GM23248 (cell line): Measurements from ENCODE around the gene CADM1.

ENCODE experiments used
- EZH2 ChIP-seq: fragments of 200-600 bp; sonication (generic); IDR thresholded peaks from 2 replicates; pipeline ENCODE4 v1.6.1; 2018; ENCODE audit warnings: antibody characterized with exemption, mild to moderate bottlenecking; ENCODE audit not compliant: insufficient read depth, poor library complexity, severe bottlenecking
- EZH2phosphoT487 ChIP-seq: fragments of 200-600 bp; sonication (generic); IDR thresholded peaks from 2 replicates; pipeline ENCODE4 v1.6.1; 2018; ENCODE audit warnings: antibody characterized with exemption, moderate library complexity, mild to moderate bottlenecking, low read depth; ENCODE audit not compliant: insufficient read depth

- TF ChIP-seq EZH2 = no peak
- no peak for TF ChIP-seq EZH2phosphoT487
These were observed 255.1 kb downstream of the CADM1 start for GRCh38 chr11:115249061-115249578.
